AG04450 (cell line): Measurements from ENCODE around the gene SORL1-AS1.
"Not testable (repeated sequence)": the region's sequence is repeated elsewhere in the genome, so short reads cannot be mapped to it uniquely, and the experiment has no call there.

Experiments used
- CTCF ChIA-PET: fragments of 300-600, 350-600 bp; formaldehyde crosslinking; extraction: SDS; loops from one replicate; lab custom pipeline; 2022; ENCODE audit warnings: antibody characterized with exemption, inconsistent platforms; lab: Charles Lee
- POLR2A ChIA-PET: fragments of 350-600 bp; formaldehyde crosslinking; extraction: SDS; loops from one replicate; lab custom pipeline; 2021; ENCODE audit warnings: antibody characterized with exemption, inconsistent platforms; lab: Yijun Ruan, JAX
- DNase-seq: peaks from one replicate; pipeline ENCODE4 v3.0.0-alpha.2; 2011; ENCODE audit warnings: low read depth, low spot score
- H3K27ac ChIP-seq: one replicate; pipeline ENCODE4 v1.5.1; 2012; ENCODE audit warnings: low read depth, low read length, control low read depth
- H3K27me3 ChIP-seq: one replicate; pipeline ENCODE4 v1.6.0; 2012; ENCODE audit warnings: low read length; ENCODE audit not compliant: control insufficient read depth, insufficient read depth
- H3K4me3 ChIP-seq: 2 replicates; pipeline ENCODE4 v1.5.1; 2011; ENCODE audit warnings: mild to moderate bottlenecking, low read depth, low read length, control low read depth
- H3K9me3 ChIP-seq: 2 replicates; pipeline ENCODE4 v1.5.1; 2012; ENCODE audit warnings: low read length; ENCODE audit not compliant: control insufficient read depth, insufficient read depth
- CTCF ChIP-seq: IDR thresholded peaks from 2 replicates; pipeline ENCODE4 v1.5.1; 2011; ENCODE audit warnings: low read depth, low read length, control low read depth, inconsistent platforms

The SORL1-AS1 gene

GRCh38 chr11:121412000-121412587, 40.7 kb downstream of the SORL1-AS1 start:
- H3K27me3 ChIP-seq, result peaks cover 10% of the 10 kb centered on the region
- CTCF ChIA-PET, result interaction anchor here (0.5 kb wide), 1 partner anchor 804 kb away, joined by 3 read pairs; no protein-coding TSS in a partner anchor
- DNase-seq, result no peak
- no peaks in the 10 kb centered on the region for H3K9me3 ChIP-seq
- POLR2A ChIA-PET, result no interaction called here
- no peak overlapping the region for H3K4me3 ChIP-seq
- no peak for TF ChIP-seq CTCF
- no peak overlapping the region for H3K27ac ChIP-seq

GRCh38 chr11:121411330-121411729, 41.4 kb downstream of the SORL1-AS1 start:
- peaks cover 10% of the 10 kb centered on the region for H3K27me3 ChIP-seq
- H3K4me3 ChIP-seq, DNase-seq, H3K27ac ChIP-seq, CTCF ChIA-PET, H3K9me3 ChIP-seq, POLR2A ChIA-PET: not testable (repeated sequence)

GRCh38 chr11:121410041-121410440, 42.7 kb downstream of the SORL1-AS1 start:
- CTCF ChIA-PET, H3K27ac ChIP-seq, DNase-seq, H3K4me3 ChIP-seq, H3K9me3 ChIP-seq, POLR2A ChIA-PET: not testable (repeated sequence)
- peaks cover 10% of the 10 kb centered on the region for H3K27me3 ChIP-seq

- DNase-seq, result no peak
- CTCF ChIA-PET, result interaction anchor here (0.6 to 0.7 kb wide), 2 partner anchors 20 to 90 kb away, joined by 5 to 6 read pairs; no protein-coding TSS in a partner anchor
- no peak overlapping the region for H3K27ac ChIP-seq
- no peaks in the 10 kb centered on the region for H3K9me3 ChIP-seq
- H3K27me3 ChIP-seq, result peaks cover 10% of the 10 kb centered on the region
- TF ChIP-seq CTCF, result no peak
- POLR2A ChIA-PET, result no interaction called here
- no peak overlapping the region for H3K4me3 ChIP-seq
These were observed 43.9 kb downstream of the SORL1-AS1 start for GRCh38 chr11:121408830-121409229.

GRCh38 chr11:121406291-121406690, 46.5 kb downstream of the SORL1-AS1 start:
- no peak overlapping the region for H3K27ac ChIP-seq
- H3K4me3 ChIP-seq, result no peak overlapping the region
- TF ChIP-seq CTCF, result no peak
- ChIA-PET POLR2A (no interaction called here), CTCF (no interaction called here)
- peaks cover 10% of the 10 kb centered on the region for H3K27me3 ChIP-seq
- no peak for DNase-seq
- no peaks in the 10 kb centered on the region for H3K9me3 ChIP-seq

GRCh38 chr11:121405646-121406045, 47.1 kb downstream of the SORL1-AS1 start:
- peaks cover 10% of the 10 kb centered on the region for H3K27me3 ChIP-seq
- no peak for TF ChIP-seq CTCF
- no peak overlapping the region for H3K4me3 ChIP-seq
- POLR2A ChIA-PET, result no interaction called here
- no peak overlapping the region for H3K27ac ChIP-seq
- H3K9me3 ChIP-seq, result no peaks in the 10 kb centered on the region
- CTCF ChIA-PET, result no interaction called here
- no peak for DNase-seq
